Measurements from ENCODE around the gene FHIT.
A peak's percentile ranks its signal among the peaks of the same experiment; 100 is the strongest.

FHIT gene

DNA sequence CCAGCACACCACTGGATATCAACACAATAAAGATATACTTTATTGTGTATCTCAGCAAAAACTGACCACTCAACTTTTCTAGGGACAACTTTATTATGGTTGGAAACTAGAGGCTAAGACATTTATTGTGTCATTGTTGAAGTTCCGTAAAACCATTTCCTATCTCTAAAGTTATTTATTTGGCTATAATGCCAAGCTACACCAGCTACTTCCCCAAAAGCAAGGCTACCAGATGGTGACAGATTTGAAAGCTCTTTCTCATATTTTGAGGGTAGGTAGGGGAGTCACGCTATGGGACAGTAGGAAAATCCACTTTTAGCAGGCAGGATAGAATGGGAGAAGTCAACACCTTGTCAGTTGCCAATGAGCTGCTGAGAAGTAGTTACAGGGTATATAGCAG is 1366.8 kb downstream of the FHIT start:
- no peak for DNase-seq (ENCODE audit: low read depth, low spot score)

DNA sequence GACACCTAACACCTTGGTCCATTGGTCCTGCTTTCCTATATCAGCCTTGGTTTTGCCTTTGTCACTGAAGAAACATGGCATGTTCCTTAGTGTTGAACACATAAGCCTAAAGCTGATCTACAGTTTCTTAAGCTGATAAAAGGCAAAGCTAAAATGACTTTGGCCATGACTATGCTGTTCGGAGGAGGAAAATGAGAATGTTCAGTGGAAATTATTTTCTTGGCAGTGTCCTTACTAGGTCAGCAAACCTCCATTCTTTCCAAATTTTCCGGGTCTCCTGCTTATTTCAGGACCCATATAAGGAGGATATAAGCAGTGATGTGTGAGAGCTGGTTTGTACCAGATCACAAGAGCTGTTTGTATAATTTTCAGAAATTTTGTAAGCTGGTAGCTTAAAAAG is 1368.5 kb downstream of the FHIT start:
- DNase-seq (ENCODE audit: low read depth, low spot score) = no peak

DNA sequence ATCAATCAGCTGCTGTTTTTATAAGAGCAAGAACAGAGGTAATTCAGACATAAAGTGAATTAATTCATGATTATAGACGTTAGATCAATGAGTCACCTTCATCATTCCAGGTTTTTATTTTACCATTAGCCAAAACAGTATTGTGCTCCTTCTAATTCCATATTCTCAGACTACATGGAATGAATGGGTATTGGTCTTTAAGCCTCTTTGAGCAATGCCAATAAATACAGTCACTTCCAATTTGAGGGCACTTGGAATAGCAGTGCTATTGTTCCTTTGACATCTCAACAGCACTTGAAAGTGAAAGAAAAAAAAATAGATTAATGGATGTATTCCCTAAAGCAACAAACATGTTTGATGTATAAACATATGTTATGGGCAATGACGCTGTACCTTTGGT is 1370.5 kb downstream of the FHIT start:
- no peak for DNase-seq (ENCODE audit: low read depth, low spot score)

DNA sequence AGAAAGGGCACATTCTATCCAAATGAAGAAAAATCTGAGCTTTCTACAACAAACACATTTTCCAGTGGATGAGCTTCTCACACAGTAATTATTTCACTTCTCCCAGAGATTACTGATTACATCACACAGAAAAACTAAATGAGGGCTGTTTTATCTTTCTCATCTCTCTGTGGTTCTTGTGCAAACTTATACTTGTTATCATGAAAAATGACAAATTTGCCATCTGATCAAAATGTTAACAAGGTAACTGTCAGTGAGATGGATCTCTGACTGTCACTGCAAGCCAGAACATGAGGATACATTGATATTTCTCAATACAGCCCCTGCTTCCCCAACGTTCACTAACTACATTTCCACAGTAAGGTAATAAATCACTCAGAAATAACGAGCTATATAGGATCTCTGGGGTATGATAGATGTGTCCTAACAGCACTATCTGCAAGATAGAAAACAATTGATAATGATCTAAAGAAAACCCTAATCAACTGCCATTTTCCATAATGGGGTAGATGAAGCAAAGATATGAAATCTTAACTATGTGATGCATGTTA is 1372.1 kb downstream of the FHIT start:
- no peak for DNase-seq (ENCODE audit: low read depth, low spot score)

DNA sequence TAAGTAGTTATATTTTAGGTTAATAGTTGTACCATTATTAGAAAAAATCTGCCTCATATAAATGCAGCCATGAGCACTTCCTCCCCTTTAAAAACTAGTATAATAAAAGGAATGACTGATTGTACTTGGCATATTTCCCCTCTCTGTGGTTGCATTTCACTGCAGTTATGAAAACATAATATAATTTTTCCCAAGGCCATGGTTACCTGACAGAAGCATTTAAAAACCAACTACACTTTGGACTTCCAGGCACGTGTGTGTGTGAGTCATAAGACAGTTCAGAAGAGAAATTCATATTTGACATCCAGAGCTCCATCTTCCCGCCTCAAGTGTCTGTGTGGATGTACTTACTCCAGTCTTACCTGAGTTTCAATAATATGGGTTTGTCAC is 1373.2 kb downstream of the FHIT start:
- DNase-seq (ENCODE audit: low read depth, low spot score) = no peak

DNA sequence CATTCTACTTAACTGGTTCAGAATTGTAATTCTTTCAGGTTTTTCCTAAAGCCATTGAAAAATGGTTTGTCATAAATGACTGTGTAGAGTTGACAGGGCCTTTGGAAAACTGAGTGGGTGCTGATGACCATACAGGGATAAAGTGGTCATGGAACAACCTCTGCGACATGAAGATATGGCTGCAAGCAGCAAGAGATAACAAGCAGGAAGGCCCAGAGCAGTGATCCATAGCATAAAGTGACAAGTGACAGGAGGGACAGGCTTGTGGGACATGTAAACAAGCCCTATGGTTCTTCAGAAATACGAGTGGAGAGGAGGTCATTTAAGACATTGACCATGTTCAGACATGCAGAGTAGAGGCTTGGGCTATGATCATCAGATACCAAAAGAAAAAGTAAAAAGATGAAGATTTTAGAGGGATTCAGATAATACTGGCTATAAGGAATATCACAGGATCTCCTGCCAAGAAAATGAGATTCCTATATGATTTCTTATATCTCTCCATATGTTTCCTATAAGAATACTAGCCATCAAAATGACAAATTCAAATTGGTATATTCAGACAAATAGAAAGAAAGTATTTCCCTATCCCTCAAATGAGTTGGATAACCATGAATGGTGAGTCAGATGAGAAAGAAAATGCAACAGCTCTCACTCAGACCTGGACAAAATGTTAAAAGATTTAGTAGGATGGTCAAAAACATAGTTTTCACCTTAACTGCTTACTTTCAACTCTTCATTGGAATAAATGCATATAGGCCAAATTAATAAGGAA is 1373.8 kb downstream of the FHIT start:
- no peak for DNase-seq (ENCODE audit: low read depth, low spot score)

DNA sequence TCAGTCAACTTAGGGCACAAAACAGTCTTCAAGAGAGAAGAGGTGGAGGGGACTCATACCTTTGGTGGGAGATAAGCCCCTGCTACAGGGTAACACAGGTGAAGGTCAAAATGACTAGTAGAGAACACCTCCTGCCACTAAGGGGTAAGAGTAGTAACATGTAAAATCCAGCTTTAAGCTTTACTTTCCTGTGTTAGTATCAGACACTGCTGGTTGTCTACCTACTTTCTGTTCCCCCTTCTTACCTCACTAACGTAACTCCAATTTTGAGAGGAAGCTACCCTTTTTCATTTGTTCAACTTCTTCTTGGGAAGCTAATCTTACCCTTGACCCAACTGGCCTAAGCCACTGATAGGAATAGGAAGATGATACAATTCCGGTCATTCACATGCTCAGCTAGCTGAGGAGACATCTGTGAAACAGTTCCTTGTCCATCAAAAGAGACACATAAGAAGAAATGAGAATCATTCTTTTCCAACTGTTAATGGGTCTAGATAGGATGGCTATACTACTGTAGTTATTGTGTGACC is 1374.7 kb downstream of the FHIT start:
- DNase-seq (ENCODE audit: low read depth, low spot score) = no peak

DNA sequence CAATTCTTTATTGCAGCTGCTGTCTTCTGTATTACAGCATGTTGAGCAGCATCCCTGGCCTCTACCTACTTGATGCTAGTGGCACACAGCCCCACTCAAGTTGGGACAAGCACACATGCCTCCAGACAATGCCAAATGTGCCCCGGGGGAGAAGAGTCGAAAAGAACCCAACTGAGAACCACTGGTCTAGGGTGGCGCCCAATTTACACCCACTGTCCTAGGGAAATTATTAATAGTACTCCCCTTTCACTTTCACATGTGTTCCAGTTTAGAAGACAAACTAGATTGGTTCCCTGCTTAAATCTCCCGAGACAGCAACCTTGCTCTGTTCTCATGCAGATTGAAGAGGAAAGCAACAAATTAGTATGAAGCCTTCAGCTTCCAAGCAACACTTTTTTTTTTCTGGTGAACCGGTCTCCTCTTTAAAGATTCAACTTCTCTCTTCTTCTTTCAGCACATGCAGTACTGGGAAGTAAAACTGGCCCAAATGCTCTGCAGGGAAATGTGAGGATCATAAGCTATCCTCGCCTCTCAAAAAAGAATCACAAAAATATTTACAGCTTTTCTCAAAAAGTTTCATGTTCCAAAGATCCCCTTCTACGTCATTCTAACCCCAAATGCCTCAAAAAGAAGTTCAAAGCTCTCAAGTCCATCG is 1377.5 kb downstream of the FHIT start:
- no peak for DNase-seq (ENCODE audit: low read depth, low spot score)

DNA sequence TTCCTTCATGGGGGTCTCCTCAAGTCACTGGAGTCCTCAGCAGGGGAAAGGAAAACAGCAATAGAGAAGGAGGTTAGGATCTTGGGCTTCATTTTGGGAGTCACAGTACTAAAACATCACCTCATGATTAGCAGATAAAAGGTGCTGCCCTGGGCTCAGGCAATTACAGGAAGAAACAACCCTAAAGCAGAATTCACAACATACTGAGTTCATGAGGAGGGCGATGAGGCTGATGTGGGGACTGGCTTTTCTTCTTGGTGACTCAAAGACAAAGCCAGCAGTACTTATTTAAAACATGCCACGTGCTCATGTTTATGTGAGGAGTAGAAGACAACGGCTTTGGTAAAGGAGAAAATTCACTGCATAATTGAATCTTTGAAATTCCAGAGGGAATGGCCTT is 1379.1 kb downstream of the FHIT start:
- DNase-seq (ENCODE audit: low read depth, low spot score) = peak; percentile 8

DNA sequence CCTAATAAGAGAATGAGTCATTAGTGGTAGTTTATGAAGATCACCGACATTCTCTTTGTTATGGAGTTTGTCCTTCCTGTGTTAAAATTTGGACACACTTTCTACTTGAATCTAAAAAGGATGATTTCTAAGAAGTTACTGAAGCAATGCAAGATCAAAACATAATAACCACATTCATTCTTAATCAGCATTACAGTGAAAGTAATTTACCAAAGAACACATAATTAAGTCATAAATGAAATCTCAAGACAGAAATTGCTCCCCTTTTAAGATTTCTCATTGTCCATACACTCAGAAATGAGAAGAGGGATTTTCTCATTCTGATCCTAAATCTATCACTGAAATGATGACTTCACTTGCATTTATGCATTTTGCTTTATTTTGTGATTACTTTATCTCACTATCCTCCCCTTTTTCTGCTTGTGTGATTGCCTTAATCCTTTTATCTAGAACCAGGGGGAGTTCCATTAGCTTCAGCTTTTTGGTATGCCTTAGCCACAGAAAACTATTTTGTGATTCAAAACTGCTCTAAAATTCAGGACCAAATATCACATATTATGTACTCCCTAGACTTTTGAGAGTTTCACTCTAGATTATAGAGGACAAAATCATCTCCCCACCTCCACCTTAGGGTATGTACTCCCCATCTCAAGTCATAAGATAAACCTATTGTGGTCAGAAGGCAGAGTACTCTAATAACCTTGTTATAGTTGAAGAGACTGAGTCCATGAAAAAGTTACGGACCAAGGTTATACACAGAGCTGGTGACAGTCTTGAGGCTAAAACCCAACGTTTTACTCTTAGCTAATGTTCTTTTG is 1383.9 kb downstream of the FHIT start:
- DNase-seq (ENCODE audit: low read depth, low spot score) = no peak

DNA sequence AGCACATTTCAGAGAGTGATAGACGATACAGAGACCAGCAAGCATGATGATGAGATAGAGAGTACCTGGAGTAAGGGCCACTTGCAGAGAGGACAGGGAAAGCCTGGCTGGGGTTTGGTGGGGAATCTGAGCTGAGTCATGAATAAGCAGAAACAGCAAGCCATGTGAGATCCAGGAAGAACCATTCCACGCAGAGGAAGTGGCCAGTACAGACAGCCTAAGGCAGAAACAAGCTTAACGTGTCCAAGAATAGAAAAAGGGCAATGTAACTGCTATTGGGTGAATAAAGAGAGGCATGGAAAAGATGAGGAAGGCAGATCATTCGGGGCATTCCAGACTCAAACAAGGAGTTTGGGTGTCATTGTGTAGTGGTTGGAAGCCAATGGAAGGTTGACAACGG is 1385.2 kb downstream of the FHIT start:
- DNase-seq (ENCODE audit: low read depth, low spot score) = no peak

DNA sequence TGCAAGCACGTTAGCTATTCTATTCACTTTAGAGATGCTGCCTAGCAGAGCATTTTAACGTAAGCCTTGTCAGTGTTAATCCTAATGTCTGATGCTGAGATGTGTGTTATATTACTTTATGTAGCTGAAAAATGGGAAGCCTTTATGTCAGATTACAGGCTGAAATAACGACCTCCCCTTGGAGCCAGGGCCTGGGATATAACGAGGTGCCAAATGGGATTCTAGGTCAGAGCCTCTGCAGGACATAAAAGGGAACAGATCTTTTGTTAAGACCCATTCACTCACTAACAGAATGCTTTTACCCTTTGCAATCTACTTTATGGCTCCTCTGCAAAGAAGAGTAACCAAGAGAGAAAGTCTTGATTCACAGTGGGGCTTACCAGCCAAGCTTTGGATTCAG is 1385.9 kb downstream of the FHIT start:
- no peak for DNase-seq (ENCODE audit: low read depth, low spot score)

DNA sequence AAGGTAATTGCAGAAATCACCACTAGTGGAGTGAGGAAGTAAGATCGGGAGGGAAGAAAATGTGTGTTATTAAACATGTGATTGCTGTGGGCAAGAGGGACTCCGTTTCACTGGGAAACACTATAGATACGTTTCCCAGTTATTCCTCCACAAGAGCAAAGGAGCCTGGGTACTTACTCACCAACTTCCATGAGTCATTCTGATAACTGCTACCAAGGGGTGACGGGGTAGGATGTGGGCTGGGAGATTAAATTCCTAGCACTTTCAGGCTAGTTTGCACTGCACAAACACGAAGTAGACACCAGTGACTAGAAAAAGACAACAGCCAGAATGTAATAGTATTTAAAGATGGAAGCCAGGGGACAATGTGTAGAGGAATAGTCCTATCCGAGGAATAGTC is 1388.6 kb downstream of the FHIT start:
- no peak for DNase-seq (ENCODE audit: low read depth, low spot score)

DNA sequence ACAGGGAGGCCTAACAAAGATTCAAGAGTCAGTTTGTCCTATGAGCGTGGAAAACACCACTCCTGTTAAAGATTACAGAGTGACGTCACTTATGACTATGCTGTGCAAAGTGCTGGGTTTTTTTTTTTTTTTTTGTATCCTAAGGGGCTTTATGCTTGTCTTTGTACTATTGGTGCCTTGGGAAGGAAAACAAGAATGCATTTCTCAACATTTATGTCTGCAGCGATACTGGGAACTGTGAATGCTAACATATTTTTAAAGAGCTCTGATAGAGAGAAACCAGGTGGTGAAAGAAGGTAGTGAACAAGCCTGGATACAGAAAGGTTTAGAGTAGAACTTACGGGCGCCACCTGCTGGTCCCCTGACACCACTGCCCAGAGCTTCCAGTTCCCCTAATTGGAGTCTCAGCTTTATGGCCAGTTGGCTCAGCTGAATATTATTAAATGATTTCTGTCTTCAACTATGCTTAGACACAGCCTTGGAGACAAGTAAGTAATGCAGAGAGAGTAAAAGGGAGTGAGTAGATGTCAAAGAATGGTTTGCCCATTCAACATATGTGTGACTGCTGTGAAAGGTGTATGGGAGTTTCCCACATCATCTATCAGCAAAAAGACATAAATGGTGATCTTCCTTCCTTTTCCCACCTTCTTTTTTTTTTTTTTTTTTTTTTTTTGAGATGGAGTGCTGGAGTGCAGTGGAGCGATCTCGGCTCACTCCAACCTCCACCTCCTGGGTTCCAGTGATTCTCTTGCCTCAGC is 1393.5 kb downstream of the FHIT start:
- DNase-seq (ENCODE audit: low read depth, low spot score) = peak; percentile 82

DNA sequence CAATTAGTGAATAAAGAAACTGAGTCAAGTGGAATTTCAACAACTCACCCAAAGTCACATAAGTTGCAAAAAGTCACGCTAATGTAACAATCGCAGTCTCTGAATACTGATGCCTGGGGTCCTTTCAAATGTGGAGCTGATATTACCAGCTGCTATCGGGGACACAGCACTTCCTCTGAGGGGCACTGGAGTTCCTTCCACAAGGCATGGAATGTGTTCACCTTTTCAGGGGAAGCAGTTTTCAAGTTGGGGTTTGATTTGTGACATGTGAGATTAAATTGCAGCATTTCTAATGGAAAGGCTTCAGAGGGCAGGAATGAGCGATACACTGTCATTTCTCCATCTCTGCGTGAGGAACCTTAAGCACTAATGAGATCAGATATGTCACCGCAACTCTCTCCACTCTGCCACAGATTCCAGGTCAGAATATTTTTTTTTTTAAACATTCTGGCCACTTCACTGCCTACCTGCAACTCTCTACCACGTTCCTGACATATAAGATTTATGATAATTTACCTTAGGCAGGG is 1394.3 kb downstream of the FHIT start:
- DNase-seq (ENCODE audit: low read depth, low spot score) = no peak

DNA sequence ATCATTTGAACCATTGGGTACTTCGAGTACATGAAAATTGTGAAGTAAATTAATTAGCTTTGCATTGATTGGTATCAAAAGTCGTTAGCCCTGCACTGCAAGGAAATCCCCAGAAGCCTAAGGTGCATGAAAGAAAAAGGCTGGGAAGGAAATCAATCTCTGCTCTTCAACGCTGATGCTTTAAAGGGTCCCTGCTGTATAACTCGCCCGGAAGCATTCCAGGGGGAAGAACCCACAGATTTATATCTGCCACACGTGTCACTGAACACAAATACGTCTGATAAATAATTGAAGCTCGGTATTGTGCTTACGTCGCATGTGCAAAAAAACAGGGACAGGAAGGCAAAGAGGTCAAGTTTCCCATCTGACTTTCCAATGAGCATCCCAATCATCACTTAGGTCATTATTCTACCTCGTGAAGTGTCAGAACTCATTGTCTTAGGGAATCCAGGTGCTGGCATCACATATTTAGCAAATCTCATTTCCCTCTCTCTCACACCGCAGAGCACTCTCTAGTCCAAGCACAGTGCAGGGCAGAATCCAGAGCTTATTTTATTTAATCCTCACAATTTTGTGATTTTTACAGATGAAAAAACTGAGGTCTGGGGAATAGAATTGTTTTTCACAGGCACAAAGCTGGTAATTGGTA is 1397.1 kb downstream of the FHIT start:
- no peak for DNase-seq (ENCODE audit: low read depth, low spot score)

DNA sequence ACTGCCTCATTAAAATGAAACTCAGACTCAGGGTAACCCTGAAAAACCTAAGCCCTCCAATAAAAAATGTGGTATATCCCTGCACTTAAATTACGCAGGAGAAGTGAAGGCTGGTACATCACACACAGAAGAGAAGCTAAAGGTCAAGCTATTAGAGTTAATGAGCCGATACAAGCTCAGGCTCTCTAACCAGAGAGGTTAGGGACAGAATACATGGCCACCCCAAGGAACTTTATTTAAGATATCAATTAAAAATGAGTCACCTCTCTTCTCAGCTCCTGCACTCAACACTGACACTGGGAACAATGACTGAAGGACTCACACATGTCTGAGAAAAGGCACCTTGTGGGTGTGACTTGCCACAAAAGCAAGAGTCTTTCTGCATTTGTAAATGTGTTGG is 1400.8 kb downstream of the FHIT start:
- no peak for DNase-seq (ENCODE audit: low read depth, low spot score)

DNA sequence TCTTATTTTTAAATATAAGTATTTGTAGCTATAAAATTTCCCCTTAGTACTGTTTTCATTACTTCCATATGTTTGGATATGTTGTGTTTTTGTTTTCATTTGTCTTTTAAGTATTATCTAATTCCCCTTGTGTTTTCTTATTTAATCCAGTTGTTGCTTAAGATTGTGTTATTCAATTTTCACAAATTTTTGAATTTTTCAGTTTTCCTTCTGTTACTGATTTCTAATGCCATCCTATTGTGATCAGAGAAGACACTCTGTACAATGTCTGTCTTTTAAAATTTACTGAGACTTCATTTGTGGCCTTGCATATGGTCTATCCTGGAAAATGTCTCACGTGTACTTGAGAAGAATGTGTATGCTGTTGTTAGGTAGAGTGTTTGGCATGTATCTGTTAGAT is 1405.9 kb downstream of the FHIT start:
- no peak for DNase-seq (ENCODE audit: low read depth, low spot score)

DNA sequence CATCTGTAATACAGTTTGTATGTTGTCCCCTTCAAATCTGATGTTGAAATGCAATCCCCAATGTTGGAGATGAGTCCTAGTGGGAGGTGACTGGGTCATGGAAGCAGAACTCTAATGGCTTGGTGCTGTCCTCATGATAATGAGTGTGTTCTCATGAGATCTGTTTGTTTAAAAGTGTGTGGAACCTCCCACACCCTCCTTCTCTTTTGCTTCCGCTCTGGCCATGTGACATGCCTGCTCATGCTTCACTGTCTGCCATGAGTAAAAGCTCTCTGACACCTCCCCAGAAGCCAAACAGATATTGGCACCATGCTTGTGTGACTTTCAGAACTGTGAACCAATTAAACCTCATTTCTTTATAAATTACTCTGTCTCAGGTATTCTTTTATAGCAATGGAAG is 1407.4 kb downstream of the FHIT start:
- DNase-seq (ENCODE audit: low read depth, low spot score) = no peak

DNA sequence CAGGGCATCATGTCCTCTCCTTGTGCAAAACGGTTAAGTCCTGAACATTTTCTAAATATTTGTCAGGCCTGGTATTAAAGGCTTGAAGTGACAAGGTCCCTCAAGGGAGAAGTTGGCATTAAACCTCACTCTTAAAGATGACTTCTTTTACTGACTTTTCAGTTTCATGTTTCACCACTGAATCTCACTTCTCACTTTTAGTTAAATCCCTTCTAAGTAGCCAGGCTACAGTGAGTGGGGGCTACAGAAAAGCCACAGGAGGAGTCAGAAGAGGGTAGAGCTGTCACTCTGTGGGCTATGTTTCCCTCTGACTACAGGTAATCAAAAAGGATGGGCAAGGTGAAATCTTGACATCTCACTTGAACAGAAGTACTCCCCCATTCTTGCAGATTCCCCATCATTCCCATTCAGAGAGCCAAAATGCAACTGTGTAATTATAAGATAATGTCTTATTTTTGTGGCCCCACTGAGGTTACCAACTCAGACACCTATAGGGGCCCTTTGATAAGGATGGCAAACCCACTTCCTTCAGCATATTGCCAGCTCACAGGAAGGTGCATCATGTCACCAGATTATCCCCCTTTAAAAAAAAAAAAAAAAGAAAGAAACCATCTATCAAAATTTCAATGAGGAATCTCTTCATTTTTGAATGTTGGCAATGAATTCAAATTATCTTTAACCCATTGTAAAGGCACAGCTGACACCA is 1411.3 kb downstream of the FHIT start:
- DNase-seq (ENCODE audit: low read depth, low spot score) = no peak
